T47D (cell line): ENCODE results near the gene C1QTNF8.
"Not testable (repeated sequence)": the region's sequence is repeated elsewhere in the genome, so short reads cannot be mapped to it uniquely, and the experiment has no call there.

ENCODE experiments used
- DNase-seq, 2 experiments: peaks; one replicate each; pipeline versions ENCODE4 v3.0.0 to v3.0.0-alpha.2; 2011 to 2012; ENCODE audit warnings: low read depth in 1 of 2, low spot score in 1 of 2
- JUND ChIP-seq: IDR thresholded peaks from 2 replicates; pipeline ENCODE4 v1.6.1; 2012; ENCODE audit warnings: low read depth
- in situ Hi-C: cut with HindIII; loops from 2 replicates; pipeline ENCODE4 v1.10.0; 2016; ENCODE audit warnings: low sequenced_read_pairs, low pct_unique_long_range_greater_than_20kb

The C1QTNF8 gene

GRCh38 chr16:1091992-1092552, 4.0 kb downstream of the C1QTNF8 start:
- DNase-seq = no peak
- in situ Hi-C loops = no loop called here
- TF ChIP-seq JUND = no peak

DNA sequence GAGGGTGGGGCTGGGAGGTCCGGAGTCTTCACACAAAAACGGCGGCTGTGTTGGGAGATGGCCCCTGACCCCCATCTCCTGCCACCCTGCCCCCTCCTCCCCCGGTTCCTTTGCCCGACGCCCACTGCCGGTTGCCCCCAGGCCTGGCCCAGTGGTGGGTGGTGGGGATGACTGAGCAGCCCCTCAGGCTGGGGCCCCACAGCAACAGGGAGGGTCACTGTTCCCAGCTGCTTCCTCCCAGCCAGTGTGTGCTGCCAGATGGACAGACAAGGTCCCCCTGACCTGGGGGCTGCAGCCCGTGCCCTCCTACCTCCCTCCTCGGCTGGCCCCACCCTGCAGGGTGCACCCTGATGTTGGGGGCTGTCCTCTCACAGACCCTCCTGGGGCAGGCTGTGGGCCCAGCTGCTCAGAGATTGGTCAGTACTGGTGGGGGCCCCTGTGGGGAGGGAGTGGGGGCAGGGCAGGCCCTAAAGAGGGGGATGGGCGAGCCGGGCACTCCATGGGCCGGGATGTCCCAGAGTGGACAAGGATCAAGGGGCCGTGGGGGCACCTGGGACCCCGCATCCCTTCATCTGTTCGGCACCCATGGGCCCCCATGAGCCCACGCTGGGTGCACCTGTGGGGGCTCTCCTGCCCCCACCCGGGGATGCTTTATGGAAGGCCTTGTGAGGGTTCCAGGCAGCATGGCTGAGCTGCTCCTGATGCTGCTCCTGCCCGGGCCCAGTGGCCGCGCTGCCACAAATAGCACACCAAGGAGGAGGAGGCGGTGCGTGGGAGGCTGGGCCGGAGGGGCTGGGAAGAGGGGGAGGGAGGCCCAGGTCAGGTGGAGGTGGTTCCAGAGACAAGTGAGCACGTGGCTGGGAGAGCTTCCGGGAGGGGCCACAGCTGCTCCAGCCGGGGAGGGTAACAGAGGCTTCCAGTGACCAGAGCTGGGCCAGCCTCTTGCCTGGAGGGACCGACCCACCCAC, 5.1 kb downstream of the C1QTNF8 start:
- no peak for DNase-seq
- in situ Hi-C loops = no loop called here
- TF ChIP-seq JUND = no peak

DNA sequence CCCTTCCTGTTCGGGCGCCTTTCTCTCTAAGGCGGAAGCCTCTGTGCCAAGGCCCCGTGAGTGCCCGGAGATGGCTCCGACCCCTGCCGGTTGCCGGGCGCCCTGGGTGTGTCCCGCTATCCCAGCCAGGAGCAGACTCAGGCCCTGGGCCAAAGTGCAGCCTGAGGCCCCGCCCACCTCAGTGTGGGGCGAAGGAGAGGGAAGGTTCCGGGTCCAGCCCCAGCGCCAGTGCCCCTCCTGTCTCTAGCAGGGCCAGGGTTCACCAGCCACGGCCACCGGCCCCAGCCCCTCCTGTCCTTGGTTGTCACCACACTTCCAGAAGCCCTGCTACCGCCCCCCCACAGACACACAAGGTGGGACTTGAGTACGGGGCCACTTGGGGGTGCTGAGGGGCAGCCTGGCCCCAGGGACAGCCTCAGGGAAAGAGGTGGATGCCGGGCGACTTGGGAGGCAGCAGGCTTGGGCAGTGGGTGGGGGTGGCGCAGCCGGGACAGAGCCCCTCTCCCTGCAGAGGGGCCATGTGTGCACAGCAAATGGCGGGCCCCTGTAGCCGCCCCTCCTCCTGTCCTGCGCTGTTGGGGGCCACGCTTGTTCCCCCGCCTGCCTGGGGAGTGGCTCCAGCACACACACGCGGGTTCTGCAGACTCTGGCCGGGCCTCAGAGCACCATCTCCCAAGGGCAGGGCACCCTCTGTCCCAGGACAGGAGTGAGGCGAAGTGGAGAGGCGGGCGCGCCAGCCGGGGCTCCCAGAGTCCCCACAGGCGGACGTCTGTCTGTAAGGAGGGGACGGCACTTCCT, 6.0 kb downstream of the C1QTNF8 start:
- no peak for DNase-seq
- no peak for TF ChIP-seq JUND
- in situ Hi-C loops = no loop called here

- no peak for DNase-seq
- in situ Hi-C loops = no loop called here
- no peak for TF ChIP-seq JUND
These were observed 6.6 kb downstream of the C1QTNF8 start for GRCh38 chr16:1089439-1089821.

- no peak for TF ChIP-seq JUND
- in situ Hi-C loops = no loop called here
- DNase-seq = no peak
These were observed 7.5 kb downstream of the C1QTNF8 start for GRCh38 chr16:1088295-1089170.

DNA sequence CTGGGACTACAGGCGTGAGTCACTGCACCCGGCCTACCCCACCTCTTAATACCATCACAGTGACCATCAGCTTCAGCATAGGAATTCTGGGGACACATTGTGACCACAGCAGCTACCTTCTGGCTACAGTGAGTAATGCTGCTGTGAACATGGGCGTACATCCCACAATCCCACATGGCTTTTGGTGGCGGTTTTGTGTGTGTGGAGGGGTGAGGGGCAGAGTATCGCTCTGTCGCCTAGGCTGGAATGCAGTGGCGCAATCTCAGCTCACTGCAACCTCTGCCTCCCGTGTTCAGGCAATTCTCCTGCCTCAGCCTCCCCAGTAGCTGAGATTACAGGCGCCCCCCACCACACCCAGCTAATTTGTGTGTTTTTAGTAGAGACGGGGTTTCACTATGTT, 9.6 kb downstream of the C1QTNF8 start:
- DNase-seq, in situ Hi-C loops: not testable (repeated sequence)

DNA sequence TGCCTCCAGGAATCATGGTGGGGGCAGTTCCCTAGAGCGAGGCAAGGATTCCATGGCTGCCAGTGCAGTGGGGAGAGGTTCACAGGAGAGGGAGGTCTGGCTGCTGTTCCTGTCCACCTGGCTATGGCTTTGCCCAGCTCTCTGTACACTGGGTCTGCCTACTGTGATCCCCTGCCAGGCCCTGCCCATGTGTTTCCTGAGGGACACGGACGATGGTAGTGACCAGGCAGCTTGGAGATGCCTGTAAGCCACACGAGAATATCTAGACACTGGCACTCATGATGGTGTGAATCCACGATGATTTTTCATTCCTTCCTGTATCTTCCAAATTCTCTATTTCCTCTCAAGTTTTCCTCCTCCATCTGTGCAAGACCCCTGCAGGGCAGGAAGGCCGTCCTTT, 11.1 kb downstream of the C1QTNF8 start:
- DNase-seq = no peak
- no peak for TF ChIP-seq JUND
- in situ Hi-C loops = no loop called here

DNA sequence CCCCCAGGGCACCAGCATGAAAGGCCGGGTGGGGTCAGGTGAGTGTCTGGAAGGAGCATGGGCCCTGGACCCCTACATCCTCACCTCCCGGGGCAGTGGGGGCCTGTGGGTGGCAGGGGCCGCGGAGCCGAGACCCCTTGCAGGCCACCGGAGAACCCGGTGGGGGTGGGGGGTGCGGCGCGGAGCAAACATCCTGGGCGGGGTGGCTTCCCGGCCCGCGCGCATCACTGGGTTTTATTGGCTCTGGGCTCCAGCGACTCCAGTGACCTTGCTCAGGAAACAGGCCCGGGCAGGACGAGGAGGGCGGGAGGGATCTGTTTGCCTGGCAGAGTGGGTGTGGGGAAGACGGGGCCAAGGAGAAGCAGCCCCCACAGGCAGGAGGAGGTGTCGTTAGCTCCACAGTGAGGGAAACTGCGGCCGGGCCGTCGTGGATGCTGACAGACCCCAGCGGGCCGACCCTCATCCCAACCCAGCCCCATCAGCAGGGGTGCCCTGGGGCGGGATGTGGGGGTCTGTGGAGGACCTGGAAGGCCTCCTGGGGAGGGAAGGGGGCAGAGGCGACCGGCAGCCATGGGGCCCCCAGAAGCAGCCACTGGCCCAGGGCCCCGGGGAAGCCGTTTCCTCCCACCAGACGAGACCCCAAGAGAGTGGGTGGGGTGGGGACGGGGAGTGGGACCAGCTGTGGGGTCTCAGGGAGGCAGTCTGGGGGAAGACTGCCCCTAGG, 12.9 kb downstream of the C1QTNF8 start:
- in situ Hi-C loops = no loop called here
- TF ChIP-seq JUND = no peak
- DNase-seq = no peak

DNA sequence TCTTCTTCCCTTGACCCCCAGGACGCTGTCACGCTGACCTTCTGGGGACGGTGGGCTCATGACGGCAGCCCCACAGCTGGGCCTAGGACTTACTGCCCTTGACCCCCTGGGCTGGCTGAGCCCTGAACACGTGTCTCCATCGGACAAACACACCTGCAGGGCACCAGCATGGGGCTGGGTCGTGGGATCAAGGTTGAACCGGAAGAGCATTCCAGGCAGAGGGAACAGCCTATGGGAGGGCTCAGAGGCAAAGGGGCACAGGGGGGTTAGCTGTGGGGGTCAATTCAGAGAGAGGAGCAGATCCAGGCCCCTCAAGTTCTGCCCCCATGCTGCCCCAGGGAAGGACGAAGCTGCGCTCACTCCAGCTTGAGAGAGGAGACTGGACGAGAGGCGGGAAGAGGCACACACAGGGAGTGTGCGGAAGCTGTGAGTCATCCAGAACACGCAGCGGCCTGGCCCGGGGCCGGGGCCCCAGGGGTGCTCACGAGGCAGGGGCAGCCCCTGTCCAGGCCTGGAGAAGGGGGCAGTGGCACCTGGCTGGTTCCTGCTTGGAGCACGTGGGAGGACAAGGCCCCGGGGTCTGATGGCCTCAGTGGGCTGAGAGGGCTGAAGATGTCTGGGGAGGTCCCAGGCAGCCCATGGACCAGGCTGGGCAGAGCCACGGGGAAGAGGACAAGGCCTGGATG, 13.6 kb downstream of the C1QTNF8 start:
- DNase-seq = no peak
- in situ Hi-C loops = no loop called here

GRCh38 chr16:1081734-1082265, 14.2 kb downstream of the C1QTNF8 start:
- no peak for DNase-seq
- in situ Hi-C loops = no loop called here
- TF ChIP-seq JUND = no peak

More for the DNA sequence above, 13.6 kb downstream of the C1QTNF8 start:
- TF ChIP-seq JUND = no peak
